GM12801 (cell line): ENCODE results near the gene ZNHIT1.

Experiments used
- CTCF ChIP-seq: IDR thresholded peaks from one replicate; pipeline ENCODE4 v1.5.1; 2011; ENCODE audit warnings: control low read depth; ENCODE audit not compliant: insufficient read length; ENCODE audit errors: extremely low read depth

Gene ZNHIT1

GRCh38 chr7:101172005-101172853, 45.7 kb upstream of the ZNHIT1 start:
- TF ChIP-seq CTCF, result no peak

GRCh38 chr7:101172854-101173751, 44.9 kb upstream of the ZNHIT1 start:
- no peak for TF ChIP-seq CTCF

- TF ChIP-seq CTCF, result no peak
Measured at GRCh38 chr7:101173752-101174244, 44.2 kb upstream of the ZNHIT1 start.

GRCh38 chr7:101174322-101174854, 43.6 kb upstream of the ZNHIT1 start:
- TF ChIP-seq CTCF, result no peak

- TF ChIP-seq CTCF, result no peak
Measured at GRCh38 chr7:101175664-101176063, 42.3 kb upstream of the ZNHIT1 start.

- TF ChIP-seq CTCF, result no peak
Measured at GRCh38 chr7:101177644-101178043, 40.3 kb upstream of the ZNHIT1 start.

- TF ChIP-seq CTCF, result no peak
Measured at GRCh38 chr7:101179117-101179516, 38.8 kb upstream of the ZNHIT1 start.
